Lung (tissue), 12 donors: ENCODE measurements around the gene KDM5B. TPM values are rescaled to one million over a fixed set of nuclear protein-coding genes. Genes with fewer than 3 reads are reported as not detected.
A peak's percentile ranks its signal among the peaks of the same experiment; 100 is the strongest.
"Not testable (repeated sequence)": the region's sequence is repeated elsewhere in the genome, so short reads cannot be mapped to it uniquely, and the experiment has no call there.

ENCODE experiments used
- ATAC-seq: fragments of 200-7000 bp; cut with Tn5 transposase; one replicate; pipeline ENCODE4 v1.9.1; 2020; ENCODE audit warnings: moderate number of reproducible peaks; ENCODE audit not compliant: insufficient read depth, low FRiP score
- DNase-seq, 3 donors: peaks; one replicate each; pipeline ENCODE4 v3.0.0-alpha.2; 2013 to 2017
- H3K27ac ChIP-seq, 2 donors: one replicate each; pipeline ENCODE4 v1.5.1; 2013; ENCODE audit warnings: mild to moderate bottlenecking in 2 of 2, moderate library complexity in 2 of 2, control low read depth in 1 of 2, inconsistent platforms in 1 of 2, low read depth in 1 of 2, low read length in 1 of 2
- H3K27me3 ChIP-seq, 3 donors: one replicate each; pipeline ENCODE4 v1.5.1; 2013; ENCODE audit warnings: low read length in 2 of 3; ENCODE audit not compliant: control insufficient read depth in 3 of 3, insufficient read depth in 3 of 3
- H3K36me3 ChIP-seq, 4 donors: one replicate each; pipeline ENCODE4 v1.5.1; 2013; ENCODE audit warnings: low read length in 4 of 4, mild to moderate bottlenecking in 1 of 4, moderate library complexity in 1 of 4; ENCODE audit not compliant: control insufficient read depth in 4 of 4, insufficient read depth in 4 of 4
- H3K4me1 ChIP-seq, 5 donors: one replicate each; pipeline ENCODE4 v1.5.1; 2013; ENCODE audit warnings: low read length in 5 of 5, mild to moderate bottlenecking in 2 of 5, moderate library complexity in 1 of 5; ENCODE audit not compliant: control insufficient read depth in 5 of 5, insufficient read depth in 5 of 5
- H3K4me3 ChIP-seq: one replicate; pipeline ENCODE4 v1.5.1; 2013; ENCODE audit warnings: mild to moderate bottlenecking, control low read depth, moderate library complexity
- H3K9ac ChIP-seq, 2 donors: one replicate each; pipeline ENCODE4 v1.5.1; 2013; ENCODE audit warnings: low read length in 2 of 2, control low read depth in 1 of 2; ENCODE audit not compliant: insufficient read depth in 1 of 2
- H3K9me3 ChIP-seq, 4 donors: one replicate each; pipeline ENCODE4 v1.5.1; 2013; ENCODE audit warnings: low read length in 3 of 4, mild to moderate bottlenecking in 1 of 4, moderate library complexity in 1 of 4; ENCODE audit not compliant: control insufficient read depth in 4 of 4, insufficient read depth in 3 of 4
- WGBS, 2 donors: extraction: QIAGEN DNeasy Blood & Tissue Kit; methylation state at CpG; one replicate each; pipeline ENCODE4 v1.1.7; 2013; 5-methylcytosine and 5-hydroxymethylcytosine counted together
- polyA plus RNA-seq, 2 donors: library from polyadenylated mRNA; stranded (reverse); fragments of 200-250 nt; gene quantifications; one replicate each; pipeline ENCODE4 v1.2.1, GENCODE V29; 2013
- total RNA-seq, 2 donors: library from RNA; depleted of rRNA in 1 of 2; stranded (reverse); fragments of >200 nt in 1 of 2; gene quantifications; one replicate each; pipeline ENCODE4 v1.2.1, GENCODE V29; 2014 to 2021
- TF ChIP-seq, protein P1 (sequence below): IDR thresholded peaks from 2 replicates; pipeline ENCODE4 v1.5.1; 2012; ENCODE audit warnings: mild to moderate bottlenecking; ENCODE audit errors: control extremely low read depth, extremely low read depth
- donor health status: control.
- donor health status: control.
- donor health status: Bipolar disorder and iron deficiency.
- donor health status: healthy.
- donor health status: DM: yes; HTN: yes; CAD: no.

Gene KDM5B
- total and polyA plus RNA-seq, 4 donors, result 11.2 to 247 (median 31.6) TPM

DNA sequence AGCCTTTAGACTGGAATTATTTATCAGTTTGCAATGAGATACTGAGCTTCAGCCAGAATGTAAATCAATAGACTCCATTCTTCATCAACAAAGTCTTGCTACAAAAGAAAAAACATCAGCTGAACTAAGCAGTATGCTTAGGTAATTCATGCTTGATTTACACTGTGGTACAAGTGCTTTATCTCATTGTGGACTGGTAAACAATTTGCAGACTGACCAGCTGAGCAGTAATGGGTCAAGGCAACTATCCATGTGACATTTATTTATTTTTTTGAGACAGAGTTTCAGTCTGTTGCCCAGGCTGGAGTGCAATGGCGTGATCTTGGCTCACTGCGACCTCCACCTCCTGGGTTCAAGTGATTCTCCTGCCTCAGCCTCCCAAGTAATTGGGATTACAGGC lies 58.2 kb downstream of the KDM5B start:
- H3K9me3 ChIP-seq, result peaks cover 0 to 2% (median 0%) of the 10 kb centered on the region in 4 donors
- no peak overlapping the region for H3K4me3 ChIP-seq
- H3K27ac ChIP-seq, result no peak overlapping the region
- H3K4me1 ChIP-seq, result no peaks in the 10 kb centered on the region
- no peak for ATAC-seq
- no peaks in the 10 kb centered on the region for H3K27me3 ChIP-seq
- peak overlapping the region in 1 of 2 donors; percentile 1 for H3K9ac ChIP-seq
- 96% methylated on average over 2 of the region's 2 CpGs for WGBS, 2 donors
- DNase-seq, result no peak
- peaks cover 14 to 57% (median 37%) of the 10 kb centered on the region in 4 donors for H3K36me3 ChIP-seq
- TF ChIP-seq, protein P1, sequence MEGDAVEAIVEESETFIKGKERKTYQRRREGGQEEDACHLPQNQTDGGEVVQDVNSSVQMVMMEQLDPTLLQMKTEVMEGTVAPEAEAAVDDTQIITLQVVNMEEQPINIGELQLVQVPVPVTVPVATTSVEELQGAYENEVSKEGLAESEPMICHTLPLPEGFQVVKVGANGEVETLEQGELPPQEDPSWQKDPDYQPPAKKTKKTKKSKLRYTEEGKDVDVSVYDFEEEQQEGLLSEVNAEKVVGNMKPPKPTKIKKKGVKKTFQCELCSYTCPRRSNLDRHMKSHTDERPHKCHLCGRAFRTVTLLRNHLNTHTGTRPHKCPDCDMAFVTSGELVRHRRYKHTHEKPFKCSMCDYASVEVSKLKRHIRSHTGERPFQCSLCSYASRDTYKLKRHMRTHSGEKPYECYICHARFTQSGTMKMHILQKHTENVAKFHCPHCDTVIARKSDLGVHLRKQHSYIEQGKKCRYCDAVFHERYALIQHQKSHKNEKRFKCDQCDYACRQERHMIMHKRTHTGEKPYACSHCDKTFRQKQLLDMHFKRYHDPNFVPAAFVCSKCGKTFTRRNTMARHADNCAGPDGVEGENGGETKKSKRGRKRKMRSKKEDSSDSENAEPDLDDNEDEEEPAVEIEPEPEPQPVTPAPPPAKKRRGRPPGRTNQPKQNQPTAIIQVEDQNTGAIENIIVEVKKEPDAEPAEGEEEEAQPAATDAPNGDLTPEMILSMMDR, result no peak

DNA sequence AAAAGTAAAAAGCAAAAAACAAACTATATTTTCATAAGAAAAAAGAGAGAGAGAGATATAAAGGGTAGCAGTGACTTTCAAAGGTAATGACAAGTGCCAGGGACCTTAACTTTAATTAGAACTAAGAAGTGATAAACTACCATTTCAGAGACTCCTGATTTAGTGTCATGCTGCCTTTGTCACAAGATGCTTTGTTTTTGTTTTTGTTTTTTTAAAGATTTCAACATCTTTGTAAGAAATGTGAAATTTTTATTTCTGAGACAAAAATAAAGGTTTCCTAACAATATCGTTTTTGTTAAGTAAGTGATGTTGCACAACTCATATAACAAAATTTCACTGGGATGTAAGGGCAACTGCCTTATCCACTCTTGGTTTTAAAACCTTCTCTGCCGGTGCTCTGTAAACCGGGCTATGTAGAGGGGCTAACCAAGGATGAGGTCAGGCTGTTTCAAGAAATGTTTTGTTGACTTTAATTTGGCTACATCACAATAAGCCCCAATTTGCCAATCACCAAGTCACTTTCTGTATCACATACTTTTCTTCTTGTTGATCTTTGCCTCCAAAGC lies 62.8 kb downstream of the KDM5B start:
- Histone ChIP-seq H3K9me3 (peaks cover 0 to 4% (median 0%) of the 10 kb centered on the region in 4 donors), H3K9ac (no peak overlapping the region), H3K27me3 (no peaks in the 10 kb centered on the region), H3K36me3 (peaks cover 22 to 53% (median 39%) of the 10 kb centered on the region in 4 donors), H3K4me1 (no peaks in the 10 kb centered on the region), H3K27ac (no peak overlapping the region), H3K4me3 (no peak overlapping the region)
- TF ChIP-seq, protein P1, result no peak
- WGBS, 2 donors, result 31 to 66% methylated on average over 3 of the region's 3 CpGs
- no peak for DNase-seq
- no peak for ATAC-seq

DNA sequence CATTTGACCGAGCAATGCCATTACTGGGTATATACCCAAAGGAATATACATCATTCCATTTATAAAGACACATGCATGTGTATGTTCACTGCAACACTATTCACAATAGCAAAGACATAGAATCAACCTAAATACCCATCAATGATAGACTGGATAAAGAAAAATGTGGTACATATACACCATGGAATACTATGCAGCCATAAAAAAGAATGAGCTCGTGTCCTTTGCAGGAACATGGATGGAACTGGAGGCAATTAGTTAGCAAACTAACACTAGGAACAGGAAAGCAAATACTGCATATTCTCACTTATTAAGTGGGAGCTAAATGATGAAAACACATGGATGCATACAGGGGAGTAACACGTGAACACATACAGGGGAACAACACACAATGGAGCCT lies 63.5 kb downstream of the KDM5B start:
- WGBS, 2 donors, result 98 to 99% methylated on average over 3 of the region's 3 CpGs
- not testable (repeated sequence) for H3K27ac ChIP-seq, H3K4me1 ChIP-seq, ATAC-seq, H3K27me3 ChIP-seq, DNase-seq, H3K9me3 ChIP-seq, H3K9ac ChIP-seq, H3K4me3 ChIP-seq
- H3K36me3 ChIP-seq, result peaks cover 21 to 50% (median 35%) of the 10 kb centered on the region in 4 donors

DNA sequence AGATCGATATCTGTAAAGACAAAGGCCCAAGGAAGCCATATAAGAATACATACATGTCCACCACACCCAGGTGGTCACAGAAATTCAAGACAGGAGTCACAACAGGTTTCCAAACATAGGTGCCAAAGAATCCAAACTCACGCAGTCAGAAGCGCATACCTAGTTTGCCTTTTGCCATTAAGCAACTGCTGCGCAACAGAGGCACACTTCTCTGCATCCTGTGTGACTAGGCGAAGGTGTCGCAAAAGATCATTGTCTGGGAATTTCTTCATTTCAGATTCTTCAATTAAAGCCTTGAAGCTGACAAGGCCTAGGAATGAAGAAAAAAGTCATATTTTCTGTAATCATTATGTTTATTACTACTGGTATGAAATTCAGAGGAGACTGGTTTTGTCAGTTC lies 65.7 kb downstream of the KDM5B start:
- no peak for ATAC-seq
- Histone ChIP-seq H3K9ac (no peak overlapping the region), H3K36me3 (peaks cover 16 to 40% (median 29%) of the 10 kb centered on the region in 4 donors), H3K4me1 (no peaks in the 10 kb centered on the region), H3K27ac (no peak overlapping the region), H3K4me3 (no peak overlapping the region), H3K9me3 (peaks cover 0 to 4% (median 0%) of the 10 kb centered on the region in 4 donors), H3K27me3 (no peaks in the 10 kb centered on the region)
- no peak for DNase-seq
- WGBS, 2 donors, result 58 to 90% methylated on average over 6 of the region's 6 CpGs
- TF ChIP-seq, protein P1, result no peak
